ENCODE measurements around the gene PEAK1. TPM values are rescaled to one million over a fixed set of nuclear protein-coding genes. Genes with fewer than 3 reads are reported as not detected.

Gene PEAK1
- total and polyA plus RNA-seq, 2 donors (not counting 3 experiments of a cell fraction or from before 2014, with no cell fraction given) = 17.9 to 91.9 TPM

DNA sequence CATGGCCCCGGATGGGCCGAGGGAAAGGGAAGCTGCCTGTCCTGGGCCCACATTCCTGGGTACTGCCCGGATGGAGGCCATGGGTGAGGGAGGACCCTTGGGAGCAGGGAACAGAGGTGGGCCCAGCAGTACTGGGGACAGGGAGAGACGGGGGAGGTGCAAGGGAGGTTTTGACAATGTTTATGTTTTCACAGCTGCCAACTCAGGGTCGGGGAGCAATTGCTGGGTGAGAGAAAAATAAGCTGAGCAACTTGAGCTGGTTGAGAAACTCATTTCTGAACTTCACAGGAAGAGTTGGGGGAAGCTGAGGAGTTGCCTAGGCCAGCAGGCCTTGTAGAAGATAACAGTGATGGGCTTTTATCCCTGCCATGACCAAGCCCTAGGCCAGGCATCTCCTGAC is 337.9 kb downstream of the PEAK1 start:
- H4K20me1 ChIP-seq (replicated peaks; ENCODE audit: control insufficient read depth, extremely low read depth, insufficient read depth, low read length) = no peaks in the 10 kb centered on the region
- no TSS peak for BruUV-seq (replicated peaks)
- DNase-seq (ENCODE audit: low read depth, low spot score) (no peak), FAIRE-seq (no peak)
- no peaks in the 10 kb centered on the region for H3K9me3 ChIP-seq (replicated peaks; ENCODE audit: control insufficient read depth, insufficient read depth, low read length)
- H3K36me3 ChIP-seq (ENCODE audit: control insufficient read depth in 2 of 2, extremely low read depth in 1 of 2, insufficient read depth in 2 of 2, low read length in 2 of 2) = no peaks in the 10 kb centered on the region
- ChIA-PET POLR2A (no interaction called here), CTCF (interaction anchor here (0.8 to 1.2 kb wide), 2 partner anchors 16 to 461 kb away, joined by 4 to 7 read pairs; no protein-coding TSS in a partner anchor)
- H3K4me2 ChIP-seq (ENCODE audit: insufficient read depth, low read length) = no peak overlapping the region
- no peak overlapping the region for H3K9ac ChIP-seq (replicated peaks; ENCODE audit: extremely low read depth, insufficient read depth, low read length)
- H3K27ac ChIP-seq (ENCODE audit: insufficient read depth, low read depth, low read length) = no peak overlapping the region
- no peaks in the 10 kb centered on the region for H3K79me2 ChIP-seq (ENCODE audit: control insufficient read depth, insufficient read depth, low read length)
- no peak overlapping the region for H2AFZ ChIP-seq (ENCODE audit: low read depth, low read length)
- no peak overlapping the region for H3K4me3 ChIP-seq (replicated peaks in 1 of 3; ENCODE audit: insufficient read depth in 1 of 3, low read depth in 1 of 3, low read length in 3 of 3)
- peaks cover 7% of the 10 kb centered on the region for H3K4me1 ChIP-seq (ENCODE audit: control insufficient read depth, extremely low read depth, insufficient read depth, low read length)
- intact Hi-C loops (cut with micrococcal nuclease) = no loop called here
- H3K27me3 ChIP-seq (ENCODE audit: control insufficient read depth in 2 of 2, insufficient read depth in 2 of 2, low read length in 2 of 2) = no peaks in the 10 kb centered on the region
- no peaks in the 10 kb centered on the region for H3K9me1 ChIP-seq (replicated peaks; ENCODE audit: control insufficient read depth, extremely low read depth, insufficient read depth, low read length)
- dilution Hi-C loops (cut with MboI; ENCODE audit: extremely low pct_ligation_motif_present, low sequenced_read_pairs) = no loop called here
- TF ChIP-seq JUN (IDR thresholded peaks at IDR 0.05; ENCODE audit: borderline replicate concordance, insufficient read depth, insufficient read length, low read depth) (no peak), FOS (IDR thresholded peaks at IDR 0.05; ENCODE audit: borderline replicate concordance, insufficient read depth, low read length) (no peak), MYC (IDR thresholded peaks at IDR 0.05; ENCODE audit: low read depth, low read length) (no peak), GATA2 (IDR thresholded peaks at IDR 0.05; ENCODE audit: insufficient read depth, insufficient read length, low read depth, low read length) (no peak), POLR2A (IDR thresholded peaks at IDR 0.05; ENCODE audit: low read depth, low read length) (no peak), POLR2AphosphoS5 (IDR thresholded peaks at IDR 0.05; ENCODE audit: insufficient read depth, low read depth, low read length) (no peak), EZH2 (IDR thresholded peaks at IDR 0.05; ENCODE audit: borderline replicate concordance, low read depth, low read length, severe bottlenecking) (no peak)
- TF ChIP-seq, protein P1, sequence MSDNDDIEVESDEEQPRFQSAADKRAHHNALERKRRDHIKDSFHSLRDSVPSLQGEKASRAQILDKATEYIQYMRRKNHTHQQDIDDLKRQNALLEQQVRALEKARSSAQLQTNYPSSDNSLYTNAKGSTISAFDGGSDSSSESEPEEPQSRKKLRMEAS (IDR thresholded peaks at IDR 0.05; ENCODE audit: insufficient read depth, insufficient read length) = no peak
- TF ChIP-seq, protein P2, sequence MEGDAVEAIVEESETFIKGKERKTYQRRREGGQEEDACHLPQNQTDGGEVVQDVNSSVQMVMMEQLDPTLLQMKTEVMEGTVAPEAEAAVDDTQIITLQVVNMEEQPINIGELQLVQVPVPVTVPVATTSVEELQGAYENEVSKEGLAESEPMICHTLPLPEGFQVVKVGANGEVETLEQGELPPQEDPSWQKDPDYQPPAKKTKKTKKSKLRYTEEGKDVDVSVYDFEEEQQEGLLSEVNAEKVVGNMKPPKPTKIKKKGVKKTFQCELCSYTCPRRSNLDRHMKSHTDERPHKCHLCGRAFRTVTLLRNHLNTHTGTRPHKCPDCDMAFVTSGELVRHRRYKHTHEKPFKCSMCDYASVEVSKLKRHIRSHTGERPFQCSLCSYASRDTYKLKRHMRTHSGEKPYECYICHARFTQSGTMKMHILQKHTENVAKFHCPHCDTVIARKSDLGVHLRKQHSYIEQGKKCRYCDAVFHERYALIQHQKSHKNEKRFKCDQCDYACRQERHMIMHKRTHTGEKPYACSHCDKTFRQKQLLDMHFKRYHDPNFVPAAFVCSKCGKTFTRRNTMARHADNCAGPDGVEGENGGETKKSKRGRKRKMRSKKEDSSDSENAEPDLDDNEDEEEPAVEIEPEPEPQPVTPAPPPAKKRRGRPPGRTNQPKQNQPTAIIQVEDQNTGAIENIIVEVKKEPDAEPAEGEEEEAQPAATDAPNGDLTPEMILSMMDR (IDR thresholded peaks at IDR 0.05; ENCODE audit: extremely low read depth in 1 of 2, insufficient read depth in 1 of 2, low read depth in 1 of 2, low read length in 2 of 2) = no peak
